Activated naive CD8-positive, alpha-beta T cell treated with anti-CD3 and anti-CD28 coated beads for 36 hours (primary cell): Measurements from ENCODE around the gene CTNNA3. TPM values are rescaled to one million over a fixed set of nuclear protein-coding genes. Genes with fewer than 3 reads are reported as not detected.
"Not testable (repeated sequence)": the region's sequence is repeated elsewhere in the genome, so short reads cannot be mapped to it uniquely, and the experiment has no call there.

Experiments
- DNase-seq: peaks from one replicate; pipeline ENCODE4 v3.0.0; 2021
- H3K27ac Mint-ChIP-seq: one replicate; pipeline ENCODE4 v1.8.0; 2022; ENCODE audit warnings: mild to moderate bottlenecking, moderate library complexity, mixed read lengths
- H3K27me3 Mint-ChIP-seq: one replicate; pipeline ENCODE4 v1.8.0; 2022; ENCODE audit warnings: mild to moderate bottlenecking, mixed read lengths
- H3K36me3 Mint-ChIP-seq: one replicate; pipeline ENCODE4 v1.8.0; 2021; ENCODE audit warnings: mild to moderate bottlenecking, mixed read lengths
- H3K4me1 Mint-ChIP-seq: one replicate; pipeline ENCODE4 v1.8.0; 2021; ENCODE audit warnings: mixed read lengths
- H3K4me3 Mint-ChIP-seq: one replicate; pipeline ENCODE4 v1.8.0; 2022; ENCODE audit warnings: mild to moderate bottlenecking, moderate library complexity, mixed read lengths
- H3K9me3 Mint-ChIP-seq: one replicate; pipeline ENCODE4 v1.8.0; 2022; ENCODE audit warnings: mixed read lengths
- total RNA-seq, 2 experiments: library from RNA; stranded (reverse); gene quantifications; one replicate each; pipeline ENCODE4 v1.2.3, GENCODE V29; 2021

The CTNNA3 gene
- total RNA-seq, 2 experiments from 2014 or later, result not detected

DNA sequence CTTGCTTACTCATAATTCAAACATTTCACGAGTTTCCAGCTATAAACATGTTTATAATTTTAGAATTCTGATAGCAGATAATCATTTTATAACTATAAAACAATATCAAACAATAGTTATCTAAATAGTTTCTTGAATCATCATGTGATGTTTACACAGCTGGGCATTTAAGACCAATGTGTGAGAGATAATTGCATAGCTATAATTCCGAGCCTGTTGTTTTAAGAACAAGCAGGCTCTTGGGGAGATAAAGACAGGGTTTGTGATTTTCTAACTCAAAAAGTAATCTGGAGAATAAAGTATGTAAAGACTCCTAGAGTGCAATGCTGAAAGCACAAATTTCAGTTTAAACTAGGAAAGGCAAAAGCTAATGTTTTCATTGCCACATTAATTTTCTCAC lies 439.0 kb downstream of the CTNNA3 start:
- H3K4me3 Mint-ChIP-seq, result no peak overlapping the region
- no peaks in the 10 kb centered on the region for H3K36me3 Mint-ChIP-seq
- H3K4me1 Mint-ChIP-seq, result no peaks in the 10 kb centered on the region
- no peaks in the 10 kb centered on the region for H3K27me3 Mint-ChIP-seq
- no peak for DNase-seq
- H3K9me3 Mint-ChIP-seq, result no peaks in the 10 kb centered on the region
- no peak overlapping the region for H3K27ac Mint-ChIP-seq

DNA sequence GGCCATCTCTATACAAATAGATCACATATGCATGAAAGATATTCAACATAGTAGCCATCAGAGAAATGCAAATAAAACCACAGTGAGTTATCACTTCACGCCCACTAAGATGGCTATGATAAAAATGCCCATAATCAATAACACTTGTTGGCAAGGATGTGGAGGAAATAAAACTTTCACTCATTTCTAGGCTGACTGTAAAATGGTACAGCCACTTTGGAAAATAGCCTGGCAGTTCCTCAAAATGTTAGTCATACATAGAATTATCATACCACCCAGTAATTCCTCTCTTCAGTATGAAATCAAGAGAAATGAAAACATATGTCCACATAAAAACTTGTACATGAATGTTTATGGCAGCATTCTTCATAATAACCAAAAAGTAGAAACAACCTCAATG lies 445.3 kb downstream of the CTNNA3 start:
- H3K9me3 Mint-ChIP-seq, result peaks cover 4% of the 10 kb centered on the region
- no peak overlapping the region for H3K4me3 Mint-ChIP-seq
- H3K4me1 Mint-ChIP-seq, result no peaks in the 10 kb centered on the region
- H3K36me3 Mint-ChIP-seq, result no peaks in the 10 kb centered on the region
- no peak overlapping the region for H3K27ac Mint-ChIP-seq
- no peak for DNase-seq
- H3K27me3 Mint-ChIP-seq, result no peaks in the 10 kb centered on the region

DNA sequence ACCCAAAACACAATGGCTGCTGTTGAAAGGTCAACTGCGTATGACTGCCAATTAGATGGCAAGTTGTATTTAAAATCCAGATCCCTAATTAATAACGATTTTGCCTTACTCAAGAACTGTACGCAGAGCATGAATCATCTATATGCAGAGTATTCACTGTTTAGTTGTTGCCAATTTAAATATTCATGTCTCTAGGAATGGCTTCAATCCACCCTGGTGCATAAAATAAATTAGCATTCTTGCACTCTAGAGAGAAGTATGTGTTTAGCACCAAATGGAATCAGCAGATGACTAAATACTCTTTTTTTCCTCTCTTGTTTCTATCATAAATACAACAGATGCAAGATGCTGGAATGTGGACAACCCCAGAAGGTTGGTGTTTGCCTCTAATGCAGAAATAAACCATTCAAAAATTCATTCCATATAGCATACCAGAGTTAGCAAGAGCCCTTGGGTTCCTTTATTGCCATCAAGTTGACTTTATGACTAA lies 449.9 kb downstream of the CTNNA3 start:
- H3K4me3 Mint-ChIP-seq, result no peak overlapping the region
- H3K9me3 Mint-ChIP-seq, result peaks cover 4% of the 10 kb centered on the region
- no peaks in the 10 kb centered on the region for H3K27me3 Mint-ChIP-seq
- DNase-seq, result no peak
- no peak overlapping the region for H3K27ac Mint-ChIP-seq
- no peaks in the 10 kb centered on the region for H3K36me3 Mint-ChIP-seq
- no peaks in the 10 kb centered on the region for H3K4me1 Mint-ChIP-seq

DNA sequence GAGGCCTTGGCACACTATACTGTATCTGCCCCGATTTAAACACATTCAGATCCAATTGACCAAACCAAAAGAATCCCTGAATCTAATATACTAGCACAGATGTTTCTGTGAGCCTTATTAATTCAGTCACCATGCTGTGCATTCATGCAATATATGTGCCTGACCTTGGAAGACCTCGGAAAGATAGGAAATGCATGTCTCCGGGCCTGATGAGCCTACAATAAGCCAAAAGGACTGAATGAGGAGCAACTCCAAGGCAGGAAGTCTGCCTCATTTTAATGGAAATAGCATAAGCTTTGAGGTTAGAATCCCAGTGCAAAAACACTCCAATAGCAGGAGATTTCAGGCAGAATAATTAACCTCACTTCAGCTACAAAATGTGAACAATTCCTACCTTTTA lies 453.5 kb downstream of the CTNNA3 start:
- Mint-ChIP-seq H3K36me3 (no peaks in the 10 kb centered on the region), H3K4me1 (no peaks in the 10 kb centered on the region), H3K4me3 (no peak overlapping the region), H3K9me3 (peaks cover 4% of the 10 kb centered on the region), H3K27me3 (no peaks in the 10 kb centered on the region), H3K27ac (no peak overlapping the region)
- DNase-seq, result no peak

DNA sequence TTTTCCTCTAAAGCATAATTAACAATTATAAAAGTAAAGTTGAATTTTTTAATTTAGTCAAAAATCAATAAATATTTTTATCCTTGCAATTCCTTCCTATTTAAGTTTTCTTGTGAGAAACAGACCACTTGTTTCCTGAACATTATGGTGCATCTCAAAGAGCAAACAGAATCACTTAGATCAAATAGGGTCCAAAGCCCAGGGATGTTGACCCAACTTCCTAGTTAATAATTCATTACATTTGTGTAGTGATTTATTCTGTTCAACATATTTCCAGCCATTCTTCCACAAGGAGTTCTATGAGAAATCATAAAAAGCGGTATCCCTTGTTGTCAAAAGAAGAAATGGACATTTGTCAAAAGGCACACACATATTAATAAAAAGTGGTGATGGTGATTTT lies 454.5 kb downstream of the CTNNA3 start:
- DNase-seq, result no peak
- Mint-ChIP-seq H3K27ac (no peak overlapping the region), H3K27me3 (no peaks in the 10 kb centered on the region), H3K9me3 (peaks cover 1% of the 10 kb centered on the region), H3K4me3 (no peak overlapping the region), H3K36me3 (no peaks in the 10 kb centered on the region), H3K4me1 (no peaks in the 10 kb centered on the region)

DNA sequence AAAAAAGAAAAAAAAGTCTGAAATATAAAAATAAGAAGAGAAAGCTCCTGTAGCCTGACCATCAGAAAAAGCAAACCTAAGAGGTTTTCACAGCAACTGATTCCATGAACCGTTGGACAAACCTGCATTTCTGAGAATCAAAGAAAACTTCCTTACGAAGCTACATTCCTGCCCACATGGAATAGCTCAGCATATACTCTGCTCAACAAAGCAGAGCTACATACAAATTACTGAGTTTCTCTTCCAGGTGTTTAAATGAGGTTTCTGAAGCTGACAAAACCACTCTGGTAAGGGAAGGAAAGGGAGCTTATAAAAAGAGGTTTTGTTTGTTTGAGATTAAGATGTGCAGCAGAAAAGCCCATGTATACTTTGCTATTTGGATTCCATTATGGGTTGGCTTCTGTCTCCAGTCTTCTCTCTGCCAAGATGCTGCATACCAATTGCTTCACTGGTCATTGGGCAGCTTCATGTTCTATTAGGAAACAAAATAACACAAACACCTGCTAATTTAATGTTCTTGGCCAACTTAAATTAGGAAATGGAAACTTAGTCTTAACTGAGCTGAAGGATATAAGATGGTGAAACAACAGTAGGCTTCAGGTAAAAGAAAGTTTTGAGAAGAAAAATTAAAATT lies 456.0 kb downstream of the CTNNA3 start:
- Mint-ChIP-seq H3K4me3 (no peak overlapping the region), H3K27me3 (no peaks in the 10 kb centered on the region), H3K27ac (no peak overlapping the region), H3K4me1 (no peaks in the 10 kb centered on the region), H3K36me3 (no peaks in the 10 kb centered on the region), H3K9me3 (peaks cover 1% of the 10 kb centered on the region)
- no peak for DNase-seq

DNA sequence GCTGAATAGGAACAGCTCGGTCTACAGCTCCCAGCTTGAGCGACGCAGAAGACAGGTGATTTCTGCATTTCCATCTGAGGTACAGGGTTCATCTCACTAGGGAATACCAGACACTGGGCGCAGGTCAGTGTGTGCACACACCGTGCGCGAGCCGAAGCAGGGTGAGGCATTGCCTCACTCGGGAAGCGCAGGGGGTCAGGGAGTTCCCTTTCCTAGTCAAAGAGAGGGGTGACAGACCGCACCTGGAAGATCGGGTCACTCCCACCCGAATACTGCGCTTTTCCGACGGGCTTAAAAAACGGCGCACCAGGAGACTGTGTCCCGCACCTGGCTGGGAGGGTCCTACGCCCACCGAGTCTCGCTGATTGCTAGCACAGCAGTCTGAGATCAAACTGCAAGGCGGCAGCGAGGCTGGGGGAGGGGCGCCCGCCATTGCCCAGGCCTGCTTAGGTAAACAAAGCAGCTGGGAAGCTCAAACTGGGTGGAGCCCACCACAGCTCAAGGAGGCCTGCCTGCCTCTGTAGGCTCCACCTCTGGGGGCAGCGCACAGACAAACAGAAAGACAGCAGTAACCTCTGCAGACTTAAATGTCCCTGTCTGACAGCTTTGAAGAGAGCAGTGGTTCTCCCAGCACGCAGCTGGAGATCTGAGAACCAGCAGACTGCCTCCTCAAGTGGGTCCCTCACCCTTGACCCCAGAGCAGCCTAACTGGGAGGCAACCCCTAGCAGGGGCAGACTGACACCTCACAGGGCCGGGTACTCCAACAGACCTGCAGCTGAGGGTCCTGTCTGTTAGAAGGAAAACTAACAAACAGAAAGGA lies 465.1 kb downstream of the CTNNA3 start:
- Mint-ChIP-seq H3K9me3 (peaks cover 23% of the 10 kb centered on the region), H3K27me3 (peaks cover 19% of the 10 kb centered on the region)
- not testable (repeated sequence) for DNase-seq, H3K36me3 Mint-ChIP-seq, H3K27ac Mint-ChIP-seq, H3K4me1 Mint-ChIP-seq, H3K4me3 Mint-ChIP-seq

DNA sequence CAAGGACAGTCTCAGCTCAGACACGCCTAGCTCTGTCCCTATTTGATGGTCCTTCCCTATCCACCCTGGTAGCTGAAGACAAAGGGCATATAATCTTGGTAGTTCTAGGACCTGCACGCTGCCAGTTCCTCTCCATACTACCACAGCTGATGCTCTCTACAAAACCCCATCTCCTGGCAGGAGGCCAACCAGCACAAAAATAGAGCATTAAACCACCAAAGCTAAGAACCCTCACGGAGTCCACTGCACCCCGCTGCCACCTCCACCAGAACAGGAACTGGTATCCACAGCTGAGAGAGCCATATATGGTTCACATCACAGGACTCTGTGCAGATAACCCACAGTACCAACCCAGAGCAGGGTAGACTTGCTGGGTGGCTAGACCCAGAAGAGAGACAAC lies 470.8 kb downstream of the CTNNA3 start:
- Mint-ChIP-seq H3K27me3 (peaks cover 24% of the 10 kb centered on the region), H3K36me3 (no peaks in the 10 kb centered on the region), H3K27ac (no peak overlapping the region), H3K4me1 (no peaks in the 10 kb centered on the region), H3K4me3 (no peak overlapping the region), H3K9me3 (peaks cover 20% of the 10 kb centered on the region)
- DNase-seq, result no peak

DNA sequence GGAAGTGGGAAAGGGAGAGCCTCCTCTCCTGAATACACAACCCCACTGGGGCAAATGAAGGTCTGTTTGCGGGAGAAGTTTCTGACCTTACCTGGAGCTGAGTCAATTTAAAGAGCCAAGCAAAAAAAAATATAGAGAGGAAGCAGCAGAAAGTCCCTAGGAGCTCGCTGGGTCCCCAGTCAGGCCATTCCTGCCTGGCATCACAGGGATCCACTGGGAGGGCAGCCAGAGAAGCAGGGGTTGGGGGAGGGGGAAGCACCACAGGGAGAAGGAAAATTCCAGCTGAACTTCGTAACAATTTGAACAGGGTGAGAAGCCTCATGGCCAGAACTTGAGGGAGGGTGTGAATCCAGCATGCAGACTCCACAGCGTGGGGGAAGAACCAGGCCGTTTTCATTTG lies 471.4 kb downstream of the CTNNA3 start:
- H3K27ac Mint-ChIP-seq, result no peak overlapping the region
- H3K27me3 Mint-ChIP-seq, result peaks cover 17% of the 10 kb centered on the region
- H3K4me3 Mint-ChIP-seq, result no peak overlapping the region
- peaks cover 16% of the 10 kb centered on the region for H3K9me3 Mint-ChIP-seq
- DNase-seq, result no peak
- H3K4me1 Mint-ChIP-seq, result no peaks in the 10 kb centered on the region
- H3K36me3 Mint-ChIP-seq, result no peaks in the 10 kb centered on the region

DNA sequence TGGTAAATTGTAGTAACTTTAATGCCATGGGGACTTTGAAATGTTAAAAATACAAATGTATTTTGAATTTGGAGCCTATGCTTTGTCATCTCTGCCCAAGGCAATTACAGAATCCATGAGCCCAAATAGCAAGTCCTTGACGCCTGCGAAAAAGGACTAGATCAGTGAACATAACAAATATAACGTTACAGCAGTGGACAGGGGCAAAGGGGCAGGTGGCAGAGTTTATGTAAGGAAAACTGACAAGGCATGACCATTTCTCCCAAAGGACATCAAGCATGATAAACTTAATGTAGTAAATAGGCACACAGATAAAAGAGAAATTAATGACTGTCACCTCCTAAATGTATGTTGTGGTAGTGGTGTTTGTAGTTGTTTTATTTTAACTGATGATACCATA lies 473.1 kb downstream of the CTNNA3 start:
- Mint-ChIP-seq H3K36me3 (no peaks in the 10 kb centered on the region), H3K27me3 (peaks cover 11% of the 10 kb centered on the region), H3K9me3 (peaks cover 13% of the 10 kb centered on the region), H3K27ac (no peak overlapping the region), H3K4me3 (no peak overlapping the region), H3K4me1 (no peaks in the 10 kb centered on the region)
- DNase-seq, result no peak

DNA sequence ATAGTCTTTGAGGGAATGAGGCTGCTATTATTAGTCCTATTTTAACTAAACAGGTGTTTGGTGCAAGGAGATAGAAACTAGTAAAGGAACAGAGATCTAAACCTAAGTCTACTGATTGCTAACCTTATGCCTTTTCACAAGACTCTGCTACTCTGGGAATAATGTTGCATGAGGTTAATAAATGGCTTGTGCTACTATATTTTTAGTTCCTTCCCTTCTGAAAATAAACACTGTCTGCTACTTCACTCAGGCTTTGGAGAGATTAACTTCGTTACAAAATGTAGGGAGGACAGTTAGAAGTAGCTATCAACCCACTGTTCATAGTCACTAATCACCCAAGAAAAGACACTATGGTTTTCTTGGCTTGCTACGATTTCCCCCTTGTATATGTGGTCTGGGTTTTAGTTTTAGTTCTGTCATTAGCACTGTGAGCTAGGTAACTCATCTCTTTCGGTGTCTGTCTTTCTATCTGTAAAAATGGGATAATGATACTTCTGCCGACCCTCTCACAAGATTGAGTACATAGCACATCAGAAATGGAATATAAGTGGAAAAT lies 474.0 kb downstream of the CTNNA3 start:
- Mint-ChIP-seq H3K36me3 (no peaks in the 10 kb centered on the region), H3K27me3 (peaks cover 11% of the 10 kb centered on the region), H3K4me3 (no peak overlapping the region), H3K9me3 (peaks cover 11% of the 10 kb centered on the region), H3K4me1 (no peaks in the 10 kb centered on the region), H3K27ac (no peak overlapping the region)
- DNase-seq, result no peak

DNA sequence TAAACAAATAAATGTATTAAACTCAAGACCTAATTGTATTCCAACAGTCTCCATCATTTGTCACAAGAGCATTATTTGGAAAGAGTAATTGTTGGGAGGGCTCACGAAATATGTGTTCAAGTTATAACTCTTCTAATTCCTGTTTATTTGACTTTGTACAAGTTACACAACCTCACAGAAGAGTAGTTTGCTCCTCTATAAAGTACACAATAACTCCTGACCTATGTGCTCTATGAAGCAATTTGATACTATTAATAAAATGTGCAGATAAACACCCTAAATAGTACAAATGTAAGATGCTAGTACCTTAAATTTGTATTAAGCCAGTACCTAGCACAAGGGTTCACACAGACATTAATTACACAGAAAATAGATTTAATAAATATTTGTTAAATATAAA lies 484.3 kb downstream of the CTNNA3 start:
- no peak overlapping the region for H3K4me3 Mint-ChIP-seq
- no peaks in the 10 kb centered on the region for H3K9me3 Mint-ChIP-seq
- H3K36me3 Mint-ChIP-seq, result no peaks in the 10 kb centered on the region
- no peaks in the 10 kb centered on the region for H3K4me1 Mint-ChIP-seq
- no peak for DNase-seq
- no peak overlapping the region for H3K27ac Mint-ChIP-seq
- no peaks in the 10 kb centered on the region for H3K27me3 Mint-ChIP-seq

DNA sequence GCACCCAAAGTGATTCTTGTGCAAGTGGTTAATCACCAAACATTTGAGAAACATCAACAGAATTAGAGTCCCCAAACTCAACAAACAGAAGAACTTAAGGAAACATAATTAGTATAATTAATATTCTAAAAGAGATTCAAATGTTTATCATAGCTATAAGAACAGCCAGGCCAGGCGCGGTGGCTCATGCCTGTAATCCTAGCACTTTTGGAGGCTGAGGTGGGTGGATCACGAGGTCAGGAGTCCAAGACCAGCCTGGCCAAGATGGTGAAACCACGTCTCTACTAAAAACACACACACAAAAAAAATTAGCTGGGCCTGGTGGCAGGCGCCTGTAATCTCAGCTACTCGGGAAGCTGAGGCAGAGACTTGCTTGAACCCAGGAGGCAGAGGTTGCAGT lies 488.1 kb downstream of the CTNNA3 start:
- not testable (repeated sequence) for H3K36me3 Mint-ChIP-seq, H3K4me3 Mint-ChIP-seq, H3K27ac Mint-ChIP-seq, DNase-seq, H3K27me3 Mint-ChIP-seq, H3K4me1 Mint-ChIP-seq, H3K9me3 Mint-ChIP-seq

DNA sequence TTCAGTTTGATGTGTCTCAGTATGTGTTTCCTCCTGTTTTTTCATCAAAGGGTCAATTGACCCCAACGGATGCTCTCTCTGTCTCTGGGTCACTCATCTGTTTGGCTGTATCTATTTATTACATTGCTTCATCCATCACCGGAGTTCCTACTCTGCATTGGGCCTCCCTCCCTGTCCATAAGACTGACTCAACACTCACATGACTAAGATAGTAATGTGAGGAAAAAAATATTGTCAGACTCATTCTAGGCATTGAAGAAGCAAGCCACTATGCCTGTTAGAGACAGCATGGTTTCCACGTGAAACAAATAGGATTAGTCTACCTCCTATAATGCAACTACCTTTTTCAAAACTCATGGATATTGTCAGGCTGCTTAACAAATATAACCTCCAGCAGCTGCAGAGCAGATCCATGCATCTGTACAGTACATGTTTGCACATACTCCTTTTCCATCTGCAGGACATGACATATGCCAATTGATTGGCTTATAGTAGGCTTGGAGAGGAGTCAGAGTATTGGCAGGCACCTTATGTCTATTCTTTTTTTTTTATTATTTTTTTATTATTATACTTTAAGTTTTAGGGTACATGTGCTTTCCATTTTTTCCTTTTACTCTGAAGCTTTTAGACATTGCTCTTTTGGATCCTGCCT lies 495.0 kb downstream of the CTNNA3 start:
- Mint-ChIP-seq H3K27me3 (no peaks in the 10 kb centered on the region), H3K4me1 (no peaks in the 10 kb centered on the region), H3K27ac (no peak overlapping the region), H3K36me3 (no peaks in the 10 kb centered on the region), H3K4me3 (no peak overlapping the region), H3K9me3 (no peaks in the 10 kb centered on the region)
- no peak for DNase-seq

DNA sequence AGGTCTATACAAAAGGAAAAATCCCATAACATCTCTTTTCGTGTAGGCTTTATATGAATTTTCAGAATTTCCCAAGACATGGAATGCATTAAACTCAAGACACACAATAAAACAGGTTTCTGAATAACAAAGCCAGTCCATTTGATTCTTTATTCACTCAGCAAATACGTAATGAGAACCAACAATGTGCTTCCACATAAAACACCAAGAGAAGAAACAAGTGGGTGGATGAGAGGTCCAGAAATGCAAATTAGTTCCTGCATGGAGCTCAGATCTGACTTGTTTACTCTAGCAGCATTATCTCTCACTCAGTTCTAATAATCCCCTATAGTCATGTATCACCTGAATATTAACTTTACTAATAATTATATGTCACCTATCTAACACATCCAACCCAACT lies 520.6 kb downstream of the CTNNA3 start:
- no peak for DNase-seq
- no peaks in the 10 kb centered on the region for H3K4me1 Mint-ChIP-seq
- H3K4me3 Mint-ChIP-seq, result no peak overlapping the region
- H3K27ac Mint-ChIP-seq, result no peak overlapping the region
- no peaks in the 10 kb centered on the region for H3K9me3 Mint-ChIP-seq
- no peaks in the 10 kb centered on the region for H3K36me3 Mint-ChIP-seq
- H3K27me3 Mint-ChIP-seq, result no peaks in the 10 kb centered on the region
